ENCODE results near the gene MISP3. TPM values are rescaled to one million over a fixed set of nuclear protein-coding genes. Genes with fewer than 3 reads are reported as not detected.

Gene MISP3
- total RNA-seq, 3 donors from 2014 or later = 4.6 to 6.4 (median 5.0) TPM

DNA sequence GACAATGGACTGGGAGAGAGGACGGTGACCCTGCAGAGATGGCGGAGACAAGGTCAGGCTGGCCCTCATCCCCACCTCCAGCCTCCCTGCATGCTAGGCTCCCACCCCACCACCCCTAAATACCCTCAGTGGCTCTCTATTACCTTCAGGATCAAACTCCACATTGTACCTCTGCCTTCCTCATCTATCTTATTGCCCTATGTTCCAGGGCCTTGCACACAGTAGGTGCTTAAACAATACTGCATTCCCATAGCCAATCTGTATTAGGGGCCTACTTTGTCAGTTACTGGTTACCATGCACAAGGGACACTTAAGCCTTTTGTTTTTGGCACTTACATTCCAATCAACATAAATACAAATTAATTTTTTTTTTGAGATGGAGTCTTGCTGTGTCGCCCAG is 17.2 kb upstream of the MISP3 start:
- Histone ChIP-seq H3K4me1 (peaks cover 5 to 6% of the 10 kb centered on the region in 2 donors), H3K9me3 (peaks cover 0 to 8% of the 10 kb centered on the region in 2 donors), H3K27me3 (no peaks in the 10 kb centered on the region), H3K36me3 (no peaks in the 10 kb centered on the region), H3K27ac (no peak overlapping the region), H3K4me3 (no peak overlapping the region)
- no peak for TF ChIP-seq POLR2A (IDR thresholded peaks at IDR 0.05)
- TF ChIP-seq POLR2AphosphoS5 (IDR thresholded peaks at IDR 0.05) = no peak
- TF ChIP-seq, protein P1, sequence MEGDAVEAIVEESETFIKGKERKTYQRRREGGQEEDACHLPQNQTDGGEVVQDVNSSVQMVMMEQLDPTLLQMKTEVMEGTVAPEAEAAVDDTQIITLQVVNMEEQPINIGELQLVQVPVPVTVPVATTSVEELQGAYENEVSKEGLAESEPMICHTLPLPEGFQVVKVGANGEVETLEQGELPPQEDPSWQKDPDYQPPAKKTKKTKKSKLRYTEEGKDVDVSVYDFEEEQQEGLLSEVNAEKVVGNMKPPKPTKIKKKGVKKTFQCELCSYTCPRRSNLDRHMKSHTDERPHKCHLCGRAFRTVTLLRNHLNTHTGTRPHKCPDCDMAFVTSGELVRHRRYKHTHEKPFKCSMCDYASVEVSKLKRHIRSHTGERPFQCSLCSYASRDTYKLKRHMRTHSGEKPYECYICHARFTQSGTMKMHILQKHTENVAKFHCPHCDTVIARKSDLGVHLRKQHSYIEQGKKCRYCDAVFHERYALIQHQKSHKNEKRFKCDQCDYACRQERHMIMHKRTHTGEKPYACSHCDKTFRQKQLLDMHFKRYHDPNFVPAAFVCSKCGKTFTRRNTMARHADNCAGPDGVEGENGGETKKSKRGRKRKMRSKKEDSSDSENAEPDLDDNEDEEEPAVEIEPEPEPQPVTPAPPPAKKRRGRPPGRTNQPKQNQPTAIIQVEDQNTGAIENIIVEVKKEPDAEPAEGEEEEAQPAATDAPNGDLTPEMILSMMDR (IDR thresholded peaks at IDR 0.05) = no peak
- no peak for DNase-seq (ENCODE audit: low spot score in 2 of 2)
- intact Hi-C loops (cut with DNase I; ENCODE audit: low total_unique reads) = no loop called here

DNA sequence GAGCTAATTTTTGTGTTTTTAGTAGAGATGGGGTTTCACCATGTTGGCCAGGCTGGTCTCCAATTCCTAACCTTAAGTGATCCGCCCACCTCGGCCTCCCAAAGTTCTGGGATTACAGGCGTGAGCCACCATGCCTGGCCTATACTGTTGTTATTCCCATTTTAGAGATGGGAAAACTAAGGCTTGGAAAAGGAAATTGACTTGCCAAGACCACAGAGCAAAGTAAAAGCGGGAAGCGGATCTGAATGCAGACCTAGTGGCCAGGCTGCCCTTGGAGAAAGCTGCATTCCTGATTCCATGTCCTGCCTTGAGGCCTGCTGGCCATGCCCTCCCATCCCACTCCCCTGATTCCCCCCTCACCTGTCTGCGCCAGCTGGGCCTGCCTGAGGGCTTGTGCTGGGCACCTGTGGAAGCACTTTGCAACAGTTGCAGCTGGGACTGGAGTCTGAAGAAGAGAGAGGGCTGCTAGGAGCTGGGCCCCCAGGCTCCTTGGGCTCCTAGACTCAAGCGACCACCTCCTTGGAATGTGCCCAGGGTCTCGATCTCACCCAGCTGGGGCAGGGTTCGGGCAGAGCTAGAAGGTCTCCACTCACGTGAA is 16.4 kb upstream of the MISP3 start:
- Histone ChIP-seq H3K36me3 (no peaks in the 10 kb centered on the region), H3K27ac (no peak overlapping the region), H3K9me3 (peaks cover 0 to 8% of the 10 kb centered on the region in 2 donors), H3K27me3 (no peaks in the 10 kb centered on the region), H3K4me3 (no peak overlapping the region), H3K4me1 (peaks cover 5 to 6% of the 10 kb centered on the region in 2 donors)
- no peak for DNase-seq (ENCODE audit: low spot score in 2 of 2)
- intact Hi-C loops (cut with DNase I; ENCODE audit: low total_unique reads) = no loop called here
- TF ChIP-seq POLR2A (IDR thresholded peaks at IDR 0.05) = no peak
- no peak for TF ChIP-seq POLR2AphosphoS5 (IDR thresholded peaks at IDR 0.05)
- TF ChIP-seq, protein P1 (IDR thresholded peaks at IDR 0.05) = no peak

DNA sequence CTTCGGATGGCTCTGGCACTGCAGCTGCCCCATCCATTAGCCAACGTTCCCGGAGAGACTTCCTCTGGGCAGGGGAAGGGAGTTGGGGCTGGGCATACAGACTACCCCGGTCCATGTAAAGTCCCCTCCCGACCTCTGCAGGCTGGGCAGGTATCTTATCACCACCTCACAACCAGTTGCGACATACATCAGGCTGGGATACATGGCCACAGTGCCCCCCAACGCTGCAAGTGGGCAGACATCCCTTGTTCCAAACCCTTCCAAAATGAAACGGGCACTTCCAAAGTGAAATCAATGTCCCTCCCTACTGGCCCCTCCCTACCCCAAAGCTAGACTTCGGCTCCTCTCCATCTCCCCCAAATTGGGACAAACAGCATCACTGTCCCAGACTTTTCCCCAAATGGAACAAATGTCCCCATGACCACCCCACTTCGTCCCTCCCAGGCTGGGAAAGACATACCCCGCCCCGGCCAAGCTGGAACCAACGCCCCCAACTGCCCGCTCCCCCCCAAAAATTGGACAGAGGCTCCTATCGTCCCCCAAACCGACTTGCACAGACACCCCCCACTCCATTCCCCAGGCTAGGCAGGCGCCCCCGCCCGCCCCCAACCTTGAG is 15.7 kb upstream of the MISP3 start:
- Histone ChIP-seq H3K4me1 (peaks cover 6 to 8% of the 10 kb centered on the region in 2 donors), H3K4me3 (peak overlapping the region; percentile 24 to 70 (median 54)), H3K27me3 (no peaks in the 10 kb centered on the region), H3K36me3 (no peaks in the 10 kb centered on the region), H3K9me3 (peaks cover 0 to 8% of the 10 kb centered on the region in 2 donors), H3K27ac (peak overlapping the region; percentile 13 to 52)
- TF ChIP-seq POLR2AphosphoS5 (IDR thresholded peaks at IDR 0.05) (no peak), POLR2A (IDR thresholded peaks at IDR 0.05) (no peak)
- TF ChIP-seq, protein P1 (IDR thresholded peaks at IDR 0.05) = no peak
- intact Hi-C loops (cut with DNase I; ENCODE audit: low total_unique reads) = no loop called here
- DNase-seq (ENCODE audit: low spot score in 2 of 2) = no peak

DNA sequence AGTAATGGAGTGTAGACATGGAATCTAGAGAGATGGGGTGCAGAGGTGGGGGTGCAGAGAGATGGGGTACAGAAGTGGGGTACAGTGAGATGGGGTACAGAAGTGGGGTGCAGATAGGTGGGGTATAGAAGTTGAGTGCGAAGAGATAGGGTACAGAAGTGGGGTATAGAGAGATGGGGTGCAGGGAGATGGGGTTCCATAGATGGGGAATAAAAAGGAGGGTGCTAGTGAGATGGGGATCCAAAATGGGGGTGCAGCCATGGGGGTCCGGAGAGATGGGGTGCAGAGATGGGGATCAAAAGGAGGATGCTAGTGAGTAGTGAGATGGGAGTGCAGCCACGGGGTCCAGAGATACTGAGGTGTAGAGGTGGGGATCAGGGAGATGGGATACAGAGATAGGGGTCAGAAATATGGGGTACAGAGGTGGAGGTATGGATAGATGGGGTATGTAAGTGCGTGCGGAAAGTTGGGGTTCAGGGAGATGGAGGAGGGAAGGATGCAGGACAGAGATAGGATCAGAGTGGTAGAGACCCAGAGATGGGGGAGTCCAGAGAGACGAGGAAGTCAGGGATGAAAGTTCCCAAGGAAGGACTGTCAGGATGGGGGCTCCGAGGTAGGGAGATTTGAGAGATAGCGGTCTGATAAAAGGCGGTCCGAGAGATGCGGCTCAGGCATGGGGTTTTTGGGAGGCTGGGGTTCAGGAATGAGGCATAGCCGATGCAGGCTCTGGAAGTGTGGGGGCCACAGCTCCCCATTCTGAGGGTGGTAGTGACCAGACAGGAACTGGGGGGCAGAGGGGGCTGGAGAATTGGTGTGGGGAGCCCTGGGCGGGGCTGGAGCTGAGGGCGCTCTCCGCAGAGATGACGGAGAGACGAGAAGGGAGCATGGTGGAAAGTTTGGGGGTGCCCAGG is 14.1 kb upstream of the MISP3 start:
- H3K9me3 ChIP-seq = peaks cover 0 to 3% of the 10 kb centered on the region in 2 donors
- no peaks in the 10 kb centered on the region for H3K36me3 ChIP-seq
- intact Hi-C loops (cut with DNase I; ENCODE audit: low total_unique reads) = no loop called here
- no peak for TF ChIP-seq POLR2AphosphoS5 (IDR thresholded peaks at IDR 0.05)
- TF ChIP-seq, protein P1 (IDR thresholded peaks at IDR 0.05) = no peak
- no peak for TF ChIP-seq POLR2A (IDR thresholded peaks at IDR 0.05)
- H3K27me3 ChIP-seq = no peaks in the 10 kb centered on the region
- H3K27ac ChIP-seq = no peak overlapping the region
- no peak for DNase-seq (ENCODE audit: low spot score in 2 of 2)
- H3K4me1 ChIP-seq = peaks cover 6 to 9% of the 10 kb centered on the region in 2 donors
- H3K4me3 ChIP-seq = peak overlapping the region in 2 of 3 donors; percentile 54 to 70
